T-helper 1 cell (primary cell): ENCODE results near the gene RGS8.
A peak's percentile ranks its signal among the peaks of the same experiment; 100 is the strongest.
"Not testable (repeated sequence)": the region's sequence is repeated elsewhere in the genome, so short reads cannot be mapped to it uniquely, and the experiment has no call there.

Experiments
- DNase-seq, 5 donors: peaks; one replicate each; pipeline ENCODE4 v3.0.0-alpha.2; 2012 to 2020

The RGS8 gene

GRCh38 chr1:182700351-182700709 is 15.9 kb upstream of the RGS8 start:
- DNase-seq = no peak

GRCh38 chr1:182699393-182700350 is 15.3 kb upstream of the RGS8 start:
- DNase-seq = no peak

- DNase-seq = no peak
Observed at GRCh38 chr1:182698971-182699370, 14.6 kb upstream of the RGS8 start.

GRCh38 chr1:182693139-182693538 is 8.8 kb upstream of the RGS8 start:
- not testable (repeated sequence) for DNase-seq

DNA sequence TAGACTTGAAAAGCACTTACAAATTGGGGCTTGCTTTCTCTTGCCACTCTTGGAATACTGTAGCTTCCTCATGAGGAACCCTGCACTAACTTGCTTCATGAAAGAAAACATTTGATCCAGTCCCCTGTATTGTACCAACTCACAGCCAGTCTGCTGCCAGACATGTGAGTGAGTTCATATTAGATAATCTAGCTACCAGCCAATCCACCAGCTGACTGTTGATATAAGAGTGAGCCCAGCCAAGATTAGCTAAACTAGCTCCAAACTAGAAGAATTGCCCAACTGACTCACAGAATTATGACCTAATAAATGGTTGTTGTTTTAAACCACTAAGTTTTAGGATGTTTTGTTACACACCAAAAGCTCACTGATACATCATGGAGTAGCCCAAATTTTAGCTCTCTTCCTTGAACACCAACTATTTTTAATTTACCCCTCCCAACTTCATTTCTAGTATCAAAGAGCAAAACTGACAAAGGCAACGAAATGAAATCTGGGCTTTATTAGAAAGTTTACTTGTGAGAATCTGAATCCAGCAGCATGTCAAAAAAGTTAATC is 6.6 kb upstream of the RGS8 start:
- no peak for DNase-seq

DNA sequence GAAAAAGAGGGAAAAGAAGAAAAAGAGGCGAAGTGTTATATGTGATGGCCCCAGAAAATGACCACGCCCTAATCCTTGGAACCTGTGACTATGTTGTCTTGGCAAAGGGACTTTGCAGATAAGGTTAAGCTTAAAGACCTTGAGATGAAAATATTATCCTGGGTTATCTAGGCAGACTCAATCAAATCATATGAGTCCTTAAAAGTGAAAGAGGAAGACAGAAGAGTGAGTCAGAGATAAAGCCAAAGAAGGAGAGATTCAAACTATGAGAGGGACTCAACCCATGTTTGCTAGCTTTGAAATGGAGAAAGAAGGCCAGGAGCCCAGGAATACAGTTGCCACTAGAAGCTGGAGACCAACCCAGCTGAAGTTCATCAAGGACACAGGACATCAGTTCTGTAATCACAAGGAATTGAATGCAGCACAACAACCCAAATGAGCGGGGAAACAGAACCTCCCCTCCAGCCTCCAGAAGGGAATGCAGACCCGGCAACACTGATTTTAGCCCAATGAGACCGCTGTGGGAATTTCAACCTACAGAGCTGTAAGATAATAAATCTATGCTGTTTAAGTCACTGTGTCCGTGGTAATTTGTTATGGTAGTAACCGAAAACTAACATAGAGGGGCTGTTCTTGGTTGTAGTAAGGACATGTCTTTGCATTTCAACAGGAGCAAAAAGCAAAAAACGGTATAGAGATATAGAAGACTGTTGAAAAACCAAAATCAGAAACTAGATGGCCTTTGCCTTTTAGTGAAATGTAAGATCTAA is 4.2 kb upstream of the RGS8 start:
- DNase-seq = no peak

GRCh38 chr1:182687361-182687760 is 3.0 kb upstream of the RGS8 start:
- DNase-seq = no peak

DNA sequence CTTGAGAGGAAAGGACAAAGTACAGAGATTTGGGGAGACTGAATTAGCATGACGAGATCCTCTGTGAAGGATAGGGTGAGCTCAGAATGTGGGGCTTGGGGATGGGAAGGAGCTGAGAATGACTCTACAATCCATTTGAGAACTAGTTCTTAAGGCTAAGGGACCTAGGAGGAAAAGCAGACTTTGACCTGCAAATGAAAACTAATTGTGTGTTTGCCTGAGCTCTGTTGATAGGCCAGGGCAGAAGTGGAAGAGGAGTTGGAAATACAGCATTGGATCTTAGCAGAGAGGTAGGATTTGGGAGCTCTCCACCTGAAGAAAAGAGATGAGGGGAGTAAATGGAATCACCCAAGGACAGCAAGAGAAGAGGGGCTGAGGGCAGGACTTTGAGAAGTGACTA is 2.1 kb upstream of the RGS8 start:
- no peak for DNase-seq

- no peak for DNase-seq
Observed at GRCh38 chr1:182685215-182685614, 828 bp upstream of the RGS8 start.

DNA sequence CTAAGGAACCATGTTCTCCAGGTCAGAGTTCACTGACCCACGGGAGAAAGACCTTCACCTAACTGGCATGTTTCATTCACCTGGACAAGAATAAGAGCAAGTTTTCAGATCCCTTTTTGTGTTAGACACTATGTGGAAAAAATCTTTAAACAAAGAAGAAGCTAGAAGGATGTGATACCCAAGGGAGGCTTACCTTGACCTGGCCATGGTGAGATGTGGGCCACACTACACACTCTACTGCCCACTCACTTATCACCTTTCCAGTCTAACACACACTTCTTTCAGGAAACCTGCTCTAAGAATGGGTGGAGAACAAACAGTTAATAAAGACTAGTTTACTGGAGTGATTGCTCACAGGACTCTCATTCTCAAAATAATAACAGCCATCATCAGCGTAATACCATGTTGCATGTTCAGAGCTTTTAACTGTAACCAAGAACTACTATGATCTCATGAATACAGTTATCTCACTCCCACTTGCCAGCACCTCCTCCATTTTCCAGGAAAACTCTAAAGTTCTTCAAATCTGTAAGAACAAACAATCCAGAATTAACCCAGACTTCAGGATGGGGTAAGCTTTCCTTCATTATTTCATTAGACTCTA is 1.4 kb downstream of the RGS8 start:
- DNase-seq = no peak

- no peak for DNase-seq
Observed at GRCh38 chr1:182682406-182682805, 2.0 kb downstream of the RGS8 start.

DNA sequence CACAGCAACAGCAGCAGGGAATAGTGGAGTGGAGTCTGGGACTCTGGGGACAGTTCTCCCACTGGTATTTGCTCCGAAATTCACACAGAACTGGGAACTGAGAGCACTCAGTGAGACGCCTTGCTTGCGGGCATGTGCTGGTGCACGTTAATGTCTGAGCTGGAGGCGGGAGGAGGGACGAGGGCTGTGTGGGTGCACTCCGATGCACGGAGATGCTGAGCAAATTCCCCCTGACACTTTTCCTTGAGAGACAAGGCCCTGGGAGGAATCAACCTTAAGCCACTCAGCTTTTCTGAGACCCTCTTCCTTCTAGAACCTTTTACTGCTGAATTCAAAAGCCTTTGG is 2.8 kb downstream of the RGS8 start:
- DNase-seq = no peak

DNA sequence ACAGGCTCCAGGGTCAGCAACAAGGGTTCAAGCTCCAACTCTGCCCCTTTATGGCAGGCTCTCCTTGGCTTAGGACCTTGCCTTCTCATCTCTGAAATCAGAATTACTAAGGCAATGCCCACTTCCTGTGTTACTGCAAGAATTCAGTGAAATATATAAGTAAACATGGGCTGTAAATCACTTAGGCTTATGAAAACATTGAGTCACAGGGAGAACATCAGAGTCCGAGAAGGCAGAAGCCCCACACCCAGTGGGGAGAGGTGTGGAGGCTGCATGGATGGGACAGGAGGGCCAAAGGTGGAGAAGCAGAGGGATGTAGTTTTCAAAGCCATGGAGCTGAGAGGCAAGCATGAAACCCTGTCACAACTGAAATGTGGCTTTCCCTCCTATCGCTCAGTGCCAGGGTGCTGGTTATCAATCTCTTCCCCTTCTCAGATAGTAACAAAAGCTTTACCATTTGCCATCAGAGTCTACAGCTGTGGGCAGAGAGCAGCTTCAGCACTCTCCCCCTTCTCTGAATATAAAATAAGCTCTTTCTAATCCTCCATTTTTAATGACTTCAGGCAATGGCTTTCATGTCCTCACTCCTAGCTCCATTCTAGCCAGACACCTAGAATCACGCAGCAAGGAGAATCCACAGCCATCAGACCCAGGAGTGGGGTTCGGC is 3.4 kb downstream of the RGS8 start:
- DNase-seq = peak in 1 of 5 donors; percentile 58

- DNase-seq = no peak
Observed at GRCh38 chr1:182680408-182680807, 4.0 kb downstream of the RGS8 start.

DNA sequence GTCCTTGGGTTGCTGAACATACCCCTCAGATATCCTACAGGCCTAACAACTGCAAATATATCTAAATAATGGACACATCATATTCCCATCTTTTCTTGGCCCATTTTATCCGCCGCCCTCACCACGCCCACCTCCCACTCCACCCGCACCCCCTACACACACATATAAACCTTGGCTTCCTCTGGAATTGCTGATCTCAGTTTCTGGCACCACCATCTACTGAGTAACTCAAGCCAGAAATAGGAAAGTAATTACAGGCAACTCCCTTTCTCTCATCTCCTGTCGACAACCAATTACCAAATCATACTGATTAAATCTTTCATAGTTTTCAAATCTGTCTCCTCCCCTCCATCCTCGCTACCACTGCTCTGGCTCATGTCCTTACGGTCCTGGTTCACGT is 4.7 kb downstream of the RGS8 start:
- DNase-seq = no peak

GRCh38 chr1:182677397-182678098 is 6.8 kb downstream of the RGS8 start:
- DNase-seq = no peak

DNA sequence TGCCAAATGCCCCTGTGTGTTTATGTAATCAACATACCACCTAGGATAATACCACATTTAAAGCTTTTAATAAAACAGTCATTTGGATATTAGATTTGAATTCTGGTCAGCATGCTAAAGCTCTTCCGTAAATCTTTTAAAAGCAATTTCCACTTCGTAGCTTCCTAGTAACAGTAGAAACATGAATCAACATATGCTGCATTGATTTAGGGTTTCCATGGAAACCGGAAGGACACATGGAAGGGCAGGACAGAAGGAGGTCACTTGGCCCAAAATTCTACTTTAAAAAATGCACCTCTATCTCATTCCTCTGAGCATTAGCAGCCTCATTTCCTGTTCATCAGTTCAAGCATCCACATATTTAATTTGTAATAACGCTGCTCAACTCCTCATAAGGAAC is 8.1 kb downstream of the RGS8 start:
- DNase-seq = no peak

DNA sequence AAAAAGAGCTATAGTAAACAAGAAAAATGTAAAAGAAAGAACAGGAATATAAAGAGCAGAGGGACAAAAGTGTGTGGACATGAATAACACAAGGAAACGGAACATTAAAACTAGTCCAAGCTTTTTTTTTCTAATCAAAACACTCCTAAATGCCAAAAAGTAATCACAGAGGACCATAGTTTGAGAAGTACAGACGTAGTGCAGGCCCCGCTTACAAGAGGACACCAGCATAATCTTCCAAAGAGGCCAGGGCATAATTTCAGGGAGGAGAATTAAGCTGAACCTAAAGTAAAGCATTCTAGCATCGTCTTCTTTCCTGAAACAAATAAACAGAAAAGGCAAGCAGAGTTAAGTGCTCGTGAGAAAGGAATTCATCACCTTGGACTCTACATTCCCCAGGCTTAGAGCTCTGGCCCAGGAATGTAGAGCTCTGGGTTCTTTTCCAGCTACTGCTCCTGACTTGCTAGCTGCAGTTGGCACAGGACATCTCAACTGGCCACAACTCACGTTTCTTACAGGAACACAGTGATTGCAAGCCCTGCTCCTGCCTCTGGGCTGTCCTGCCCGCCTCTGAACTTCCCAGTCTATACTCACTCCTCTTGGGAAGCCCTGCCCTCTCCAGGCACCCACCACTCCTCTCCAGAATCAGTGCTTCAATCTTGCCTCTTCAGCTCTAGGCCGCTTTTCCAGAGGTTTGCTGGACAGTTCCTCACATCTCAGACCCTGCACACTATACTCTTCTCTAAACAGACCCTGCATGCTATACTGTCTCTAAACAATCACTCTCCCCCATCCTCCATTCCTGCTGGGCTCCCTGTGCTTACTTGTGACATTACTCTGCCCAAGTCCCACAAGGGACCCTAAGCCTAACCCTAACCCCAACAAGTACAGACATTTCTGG is 9.8 kb downstream of the RGS8 start:
- DNase-seq = no peak

DNA sequence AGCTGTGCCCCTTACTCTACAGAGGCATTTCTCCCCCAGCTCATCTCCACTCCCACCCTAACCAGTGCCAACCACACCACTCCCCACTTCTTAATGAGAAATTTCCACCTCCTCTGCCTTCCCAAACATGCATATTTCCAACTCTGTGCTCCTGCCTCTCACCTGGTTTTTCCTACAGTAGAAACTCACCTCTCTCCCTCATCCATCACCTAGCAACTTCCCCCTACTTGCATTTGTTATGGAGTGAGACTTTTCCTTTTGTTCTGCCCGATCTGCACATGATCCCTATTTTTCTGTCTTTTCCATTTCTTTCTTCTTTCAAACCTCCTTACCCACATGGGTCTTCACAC is 11.9 kb downstream of the RGS8 start:
- no peak for DNase-seq

DNA sequence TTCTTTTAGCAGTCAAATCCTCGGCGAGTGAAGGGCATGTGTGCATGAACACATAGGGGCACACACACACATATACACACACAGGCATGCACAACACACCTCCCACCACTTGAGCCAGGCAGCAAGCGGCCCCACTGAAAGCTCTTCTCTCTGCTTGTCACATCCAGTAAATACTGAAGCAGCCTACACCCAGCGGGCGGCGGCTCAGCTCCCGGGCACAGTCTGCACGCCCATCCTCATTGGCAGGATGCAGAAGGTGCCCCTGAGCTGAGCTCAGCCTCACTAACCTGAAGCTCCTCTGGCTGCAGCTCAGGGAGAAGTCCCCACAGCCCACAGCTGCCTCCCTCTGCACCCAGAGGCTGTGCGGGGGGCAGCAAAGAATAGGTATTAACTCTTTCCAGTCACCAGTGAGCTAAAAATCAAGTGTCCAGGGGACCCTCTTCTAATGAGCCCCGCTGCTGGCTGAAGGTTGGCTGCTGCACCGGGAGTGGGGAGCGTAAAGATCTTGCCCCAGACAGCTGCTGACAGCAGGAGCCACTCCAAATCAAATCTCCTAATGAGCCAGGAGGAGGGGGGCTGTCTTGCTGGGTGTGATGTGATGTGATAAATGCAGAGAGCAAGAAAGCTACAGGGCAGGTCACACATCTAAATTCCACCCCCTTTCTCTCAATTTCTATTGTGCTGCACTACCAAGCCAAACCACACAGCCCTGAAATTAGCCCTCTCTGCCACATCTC is 12.5 kb downstream of the RGS8 start:
- DNase-seq = no peak
